Naive thymus-derived CD4-positive, alpha-beta T cell (primary cell): ENCODE measurements around the gene EDN3. TPM values are rescaled to one million over a fixed set of nuclear protein-coding genes. Genes with fewer than 3 reads are reported as not detected.
A peak's percentile ranks its signal among the peaks of the same experiment; 100 is the strongest.
"Not testable (repeated sequence)": the region's sequence is repeated elsewhere in the genome, so short reads cannot be mapped to it uniquely, and the experiment has no call there.

Experiments used
- ATAC-seq: fragments of 150-1000 bp; cut with Tn5 transposase; 2 replicates; pipeline ENCODE4 v1.10.0; 2021; ENCODE audit warnings: mild to moderate bottlenecking, moderate library complexity
- CTCF ChIA-PET: fragments of 350-600 bp; sonication (Branson Sonifier 250); formaldehyde crosslinking; loops from one replicate; lab custom pipeline; 2021; ENCODE audit warnings: antibody characterized with exemption; lab: Charles Lee
- POLR2A ChIA-PET: fragments of 350-600 bp; sonication (Branson Sonifier 250); formaldehyde crosslinking; loops from one replicate; lab custom pipeline; 2021; ENCODE audit warnings: antibody characterized with exemption, inconsistent platforms; lab: Charles Lee
- DNase-seq, 9 donors: peaks; one replicate each; pipeline versions ENCODE4 v3.0.0 to v3.0.0-alpha.2; 2020 to 2022; ENCODE audit warnings: mixed read lengths in 1 of 9
- H3K27ac ChIP-seq: one replicate; pipeline ENCODE4 v1.7.0; 2013; ENCODE audit warnings: mild to moderate bottlenecking, low read depth, low read length, moderate library complexity
- H3K27me3 ChIP-seq, 2 donors: one replicate each; pipeline ENCODE4 v1.7.0; 2013; ENCODE audit warnings: low read length in 2 of 2, mild to moderate bottlenecking in 2 of 2, moderate library complexity in 2 of 2; ENCODE audit not compliant: control insufficient read depth in 2 of 2, insufficient read depth in 2 of 2
- H3K36me3 ChIP-seq, 3 experiments: 1 replicate in 2 of 3; 2 replicates in 1 of 3; pipeline ENCODE4 v1.7.0; 2013; ENCODE audit warnings: low read length in 3 of 3, mild to moderate bottlenecking in 3 of 3, moderate library complexity in 1 of 3; ENCODE audit not compliant: insufficient read depth in 3 of 3, control insufficient read depth in 2 of 3
- H3K4me1 ChIP-seq, 2 donors: one replicate each; pipeline ENCODE4 v1.7.0; 2013; ENCODE audit warnings: low read length in 2 of 2, mild to moderate bottlenecking in 2 of 2, moderate library complexity in 1 of 2; ENCODE audit not compliant: control insufficient read depth in 2 of 2, insufficient read depth in 2 of 2
- H3K4me3 ChIP-seq: 2 replicates; pipeline ENCODE4 v1.7.0; 2013; ENCODE audit warnings: mild to moderate bottlenecking, low read length
- H3K9me3 ChIP-seq, 3 experiments: 1 replicate in 2 of 3; 2 replicates in 1 of 3; pipeline ENCODE4 v1.7.0; 2013; ENCODE audit warnings: low read length in 3 of 3; ENCODE audit not compliant: control insufficient read depth in 2 of 3
- H3K27ac Mint-ChIP-seq, 9 donors: one replicate each; pipeline ENCODE4 v1.8.0; 2020 to 2022; ENCODE audit warnings: mixed read lengths in 9 of 9, mild to moderate bottlenecking in 8 of 9, moderate library complexity in 5 of 9, inconsistent platforms in 2 of 9
- H3K27me3 Mint-ChIP-seq, 5 donors: one replicate each; pipeline ENCODE4 v1.8.0; 2021 to 2022; ENCODE audit warnings: mixed read lengths in 5 of 5, mild to moderate bottlenecking in 1 of 5
- H3K36me3 Mint-ChIP-seq, 5 donors: one replicate each; pipeline ENCODE4 v1.8.0; 2020 to 2022; ENCODE audit warnings: mixed read lengths in 5 of 5, mild to moderate bottlenecking in 3 of 5, inconsistent platforms in 1 of 5
- H3K4me1 Mint-ChIP-seq, 7 donors: one replicate each; pipeline ENCODE4 v1.8.0; 2020 to 2022; ENCODE audit warnings: mixed read lengths in 7 of 7, mild to moderate bottlenecking in 3 of 7, inconsistent platforms in 1 of 7
- H3K4me3 Mint-ChIP-seq, 10 donors: one replicate each; pipeline ENCODE4 v1.8.0; 2020 to 2022; ENCODE audit warnings: mild to moderate bottlenecking in 10 of 10, mixed read lengths in 10 of 10, moderate library complexity in 6 of 10, inconsistent platforms in 2 of 10
- H3K9me3 Mint-ChIP-seq, 11 donors: one replicate each; pipeline ENCODE4 v1.8.0; 2020 to 2022; ENCODE audit warnings: mixed read lengths in 11 of 11, mild to moderate bottlenecking in 4 of 11, inconsistent platforms in 1 of 11, moderate library complexity in 1 of 11
- intact Hi-C, 2 donors: fragments of 100-400 bp; cut with micrococcal nuclease; formaldehyde crosslinking; loops; one replicate each; pipeline ENCODE4 v1.15.1; 2023
- polyA plus RNA-seq, 2 donors: library from polyadenylated mRNA; unstranded; fragments of 300-500 nt; fragmentation: Illumina TruSeq; gene quantifications; one replicate each; pipeline ENCODE4 v1.2.3, GENCODE V29; 2021
- total RNA-seq, 6 experiments: library from RNA in 5 of 6; stranded (reverse) in 5 of 6; gene quantifications; 1 replicate in 5 of 6; 2 replicates in 1 of 6; pipeline ENCODE4 v1.2.3 and lab custom pipeline; 2021 to 2026

EDN3 gene
- total and polyA plus RNA-seq, 7 experiments from 2014 or later, result 0.13 to 0.56 (median 0.40) TPM; not detected in 3

DNA sequence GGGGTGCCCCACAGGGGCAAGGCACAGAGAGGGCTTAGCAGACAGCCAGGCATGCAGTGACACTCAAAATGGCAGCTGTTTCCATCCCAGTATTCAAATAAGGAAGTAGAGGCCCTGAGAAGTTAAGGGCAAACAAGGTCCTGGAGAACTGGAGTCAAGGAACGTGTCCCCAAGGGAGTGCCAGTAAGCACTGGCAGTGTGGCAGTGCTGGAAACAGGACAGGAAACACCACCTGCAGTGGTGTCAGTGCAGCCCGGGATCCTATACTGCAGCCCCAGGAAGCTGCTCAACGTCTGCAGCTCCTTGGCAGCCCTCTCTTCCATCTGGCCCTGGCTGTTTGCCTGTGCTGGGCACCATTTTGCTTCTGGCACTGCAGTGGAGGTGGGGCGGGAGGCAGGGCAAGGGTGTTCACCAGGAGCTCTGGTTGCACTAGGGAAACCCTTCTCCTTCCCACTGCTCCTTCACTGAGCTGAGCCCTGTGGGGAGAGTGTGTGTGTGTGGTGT lies 56.3 kb downstream of the EDN3 start:
- Mint-ChIP-seq H3K27ac (peak overlapping the region in 1 of 9 donors; percentile 20), H3K9me3 (no peaks in the 10 kb centered on the region), H3K4me1 (peaks cover 0 to 10% (median 7%) of the 10 kb centered on the region in 7 donors), H3K36me3 (no peaks in the 10 kb centered on the region), H3K4me3 (no peak overlapping the region), H3K27me3 (peaks cover 0 to 5% (median 0%) of the 10 kb centered on the region in 5 donors)
- POLR2A ChIA-PET, result interaction anchor here (0.7 kb wide), 1 partner anchor 12 kb away, joined by 3 read pairs; no protein-coding TSS in a partner anchor
- H3K27me3 ChIP-seq, result no peaks in the 10 kb centered on the region
- DNase-seq (no peak), ATAC-seq (no peak)
- H3K4me3 ChIP-seq, result no peak overlapping the region
- CTCF ChIA-PET, result no interaction called here
- no peaks in the 10 kb centered on the region for H3K36me3 ChIP-seq
- H3K27ac ChIP-seq, result no peak overlapping the region
- no peaks in the 10 kb centered on the region for H3K4me1 ChIP-seq
- H3K9me3 ChIP-seq, result no peaks in the 10 kb centered on the region
- intact Hi-C loops, result no loop called here

DNA sequence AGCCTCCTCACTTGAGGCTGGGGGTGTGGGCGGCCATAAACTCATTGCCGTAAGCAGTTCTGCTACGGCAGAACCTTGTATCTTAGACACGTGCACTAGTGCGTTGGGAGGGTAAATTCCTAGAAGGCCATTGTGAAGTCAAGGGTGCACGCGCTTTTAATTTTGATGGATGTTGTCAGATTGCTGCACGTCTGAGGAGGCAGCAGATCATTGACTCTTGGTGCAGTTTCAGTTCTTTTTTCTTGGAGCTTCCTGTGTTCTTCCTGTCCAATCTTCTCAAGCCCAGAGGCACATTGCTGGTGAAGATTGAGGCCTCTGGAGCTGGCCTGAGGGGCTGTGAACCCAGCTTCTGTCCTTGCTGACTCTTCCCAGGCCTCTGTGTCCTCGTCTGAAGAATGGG lies 58.4 kb downstream of the EDN3 start:
- intact Hi-C loops, POLR2A ChIA-PET, H3K36me3 Mint-ChIP-seq: not testable (repeated sequence)

DNA sequence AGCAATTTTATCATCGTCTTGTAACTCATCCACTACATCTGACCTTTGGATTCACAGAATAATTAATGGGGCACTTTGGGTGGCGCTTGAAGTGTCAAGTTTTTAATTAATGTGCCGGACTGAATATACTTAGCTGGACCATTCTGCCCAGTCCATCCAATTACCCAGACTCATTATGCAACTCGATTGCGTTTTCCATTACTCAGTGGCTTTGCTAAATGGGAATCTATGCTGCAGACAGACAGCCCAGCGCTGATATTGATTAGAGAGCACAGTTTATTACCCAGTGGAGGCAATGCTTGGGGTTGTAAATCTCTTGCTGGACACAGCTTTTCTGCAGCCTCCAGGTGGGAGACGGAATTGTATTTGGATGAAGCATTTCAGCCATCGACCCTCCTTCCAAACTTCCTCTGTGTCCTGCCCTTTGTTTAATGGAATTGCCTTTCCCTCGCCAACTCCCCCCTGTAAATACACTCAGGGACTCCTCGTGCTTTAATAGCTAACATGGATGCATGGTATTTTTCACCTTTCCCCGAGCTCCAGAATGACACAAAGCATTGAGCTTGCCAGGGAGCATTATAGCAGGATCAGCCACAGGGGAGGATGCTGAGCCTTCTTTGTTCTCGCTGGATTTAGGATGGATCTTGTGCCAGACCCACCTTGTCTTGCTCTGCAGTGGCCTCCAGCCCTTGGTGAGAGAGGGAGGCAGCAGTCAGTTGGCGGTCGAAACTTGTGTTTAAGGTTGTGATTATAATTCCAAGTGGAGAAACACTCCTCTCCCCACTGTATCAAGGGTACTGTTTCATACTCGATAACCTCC lies 59.7 kb downstream of the EDN3 start:
- Histone ChIP-seq H3K36me3 (no peaks in the 10 kb centered on the region), H3K4me1 (no peaks in the 10 kb centered on the region), H3K27me3 (no peaks in the 10 kb centered on the region), H3K27ac (no peak overlapping the region), H3K4me3 (no peak overlapping the region), H3K9me3 (no peaks in the 10 kb centered on the region)
- H3K36me3 Mint-ChIP-seq, result no peaks in the 10 kb centered on the region
- peaks cover 0 to 8% (median 0%) of the 10 kb centered on the region in 5 donors for H3K27me3 Mint-ChIP-seq
- no peaks in the 10 kb centered on the region for H3K9me3 Mint-ChIP-seq
- peaks cover 0 to 2% (median 0%) of the 10 kb centered on the region in 7 donors for H3K4me1 Mint-ChIP-seq
- ChIA-PET POLR2A (interaction anchor here (0.7 kb wide), 1 partner anchor 83 kb away, joined by 3 read pairs; no protein-coding TSS in a partner anchor), CTCF (no interaction called here)
- intact Hi-C loops, result no loop called here
- no peak for DNase-seq
- no peak overlapping the region for H3K27ac Mint-ChIP-seq
- ATAC-seq, result no peak
- no peak overlapping the region for H3K4me3 Mint-ChIP-seq

More for the DNA sequence above, 58.4 kb downstream of the EDN3 start:
- H3K4me3 ChIP-seq, H3K4me1 Mint-ChIP-seq, H3K27ac ChIP-seq, H3K9me3 Mint-ChIP-seq, H3K36me3 ChIP-seq, H3K4me3 Mint-ChIP-seq, CTCF ChIA-PET, H3K27me3 Mint-ChIP-seq, ATAC-seq, DNase-seq, H3K4me1 ChIP-seq, H3K27me3 ChIP-seq, H3K27ac Mint-ChIP-seq, H3K9me3 ChIP-seq: not testable (repeated sequence)

DNA sequence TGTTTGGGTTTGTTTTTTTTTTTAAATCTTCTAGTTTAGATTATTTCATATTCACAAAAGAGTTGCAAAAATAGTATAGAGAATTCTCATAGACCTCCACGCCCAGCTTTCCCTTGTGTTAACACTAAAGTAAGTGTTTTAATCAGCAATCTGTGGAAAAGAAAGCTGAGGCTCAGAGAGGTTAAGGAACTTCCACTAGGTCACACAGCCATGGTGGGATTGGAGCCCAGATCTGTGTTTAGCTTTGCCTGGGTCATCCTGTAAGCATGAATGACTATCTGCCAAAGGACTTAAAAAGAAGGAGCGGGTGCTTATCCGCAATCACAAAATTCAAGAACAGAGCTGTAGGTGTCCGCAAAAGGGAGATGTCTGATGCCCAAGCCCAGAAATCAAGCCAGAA lies 60.5 kb downstream of the EDN3 start:
- Histone ChIP-seq H3K4me3 (no peak overlapping the region), H3K27ac (no peak overlapping the region), H3K9me3 (no peaks in the 10 kb centered on the region), H3K27me3 (no peaks in the 10 kb centered on the region), H3K4me1 (no peaks in the 10 kb centered on the region), H3K36me3 (no peaks in the 10 kb centered on the region)
- intact Hi-C loops, result no loop called here
- no peaks in the 10 kb centered on the region for H3K36me3 Mint-ChIP-seq
- no peak overlapping the region for H3K4me3 Mint-ChIP-seq
- no peak overlapping the region for H3K27ac Mint-ChIP-seq
- POLR2A ChIA-PET, result no interaction called here
- no peak for DNase-seq
- H3K9me3 Mint-ChIP-seq, result no peaks in the 10 kb centered on the region
- H3K4me1 Mint-ChIP-seq, result peaks cover 0 to under 1% (median 0%) of the 10 kb centered on the region in 7 donors
- H3K27me3 Mint-ChIP-seq, result peaks cover 0 to 8% (median 0%) of the 10 kb centered on the region in 5 donors
- CTCF ChIA-PET, result no interaction called here
- no peak for ATAC-seq

DNA sequence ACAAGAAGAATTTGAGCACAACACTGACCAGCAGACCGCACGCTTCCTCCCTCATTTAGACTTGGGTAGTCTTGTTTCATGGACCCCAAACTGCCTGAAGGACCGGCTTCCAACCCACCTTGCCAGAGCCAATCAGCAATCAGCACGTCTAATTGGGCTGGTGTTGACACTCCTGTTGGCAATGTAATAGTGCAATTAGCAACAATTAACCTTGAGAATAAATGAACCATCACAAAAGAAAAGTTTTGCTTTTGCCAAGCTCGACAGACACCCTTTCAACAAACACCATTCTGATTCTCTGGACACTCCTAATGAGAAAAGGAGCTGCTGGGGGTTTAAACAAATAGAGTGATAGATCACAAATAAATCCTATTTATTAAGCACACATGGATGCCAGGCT lies 61.0 kb downstream of the EDN3 start:
- Mint-ChIP-seq H3K27me3 (peaks cover 0 to 8% (median 0%) of the 10 kb centered on the region in 5 donors), H3K9me3 (no peaks in the 10 kb centered on the region), H3K36me3 (no peaks in the 10 kb centered on the region), H3K27ac (no peak overlapping the region), H3K4me3 (no peak overlapping the region), H3K4me1 (no peaks in the 10 kb centered on the region)
- H3K27ac ChIP-seq, result no peak overlapping the region
- DNase-seq (no peak), ATAC-seq (no peak)
- H3K9me3 ChIP-seq, result no peaks in the 10 kb centered on the region
- ChIA-PET CTCF (interaction anchor here (0.6 kb wide), 1 partner anchor 94 kb away, joined by 3 read pairs; no protein-coding TSS in a partner anchor), POLR2A (no interaction called here)
- no peak overlapping the region for H3K4me3 ChIP-seq
- H3K27me3 ChIP-seq, result no peaks in the 10 kb centered on the region
- intact Hi-C loops, result no loop called here
- no peaks in the 10 kb centered on the region for H3K36me3 ChIP-seq
- no peaks in the 10 kb centered on the region for H3K4me1 ChIP-seq

DNA sequence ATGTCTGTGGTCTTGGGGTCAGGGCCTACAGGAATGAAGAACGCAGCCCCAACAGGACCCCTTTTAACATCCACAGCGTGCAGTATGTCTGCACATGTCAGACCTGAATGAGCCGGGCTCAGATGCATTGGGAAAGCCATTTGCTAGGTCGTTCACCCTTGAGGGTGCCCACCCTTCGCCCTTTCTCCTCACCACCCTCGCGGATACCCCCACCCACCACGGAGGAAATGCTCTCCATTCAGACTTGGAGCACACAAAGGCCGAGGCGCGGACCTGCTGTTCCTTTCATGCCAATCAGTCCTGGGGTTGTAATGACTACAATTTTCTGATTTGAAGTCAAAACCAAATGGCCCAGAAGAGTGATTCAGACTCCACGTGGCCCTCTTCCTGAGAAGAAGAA lies 62.7 kb downstream of the EDN3 start:
- Mint-ChIP-seq H3K27ac (no peak overlapping the region), H3K27me3 (peaks cover 0 to 8% (median 0%) of the 10 kb centered on the region in 5 donors), H3K4me3 (no peak overlapping the region), H3K4me1 (no peaks in the 10 kb centered on the region), H3K36me3 (no peaks in the 10 kb centered on the region), H3K9me3 (no peaks in the 10 kb centered on the region)
- DNase-seq (no peak), ATAC-seq (no peak)
- Histone ChIP-seq H3K9me3 (no peaks in the 10 kb centered on the region), H3K27me3 (no peaks in the 10 kb centered on the region), H3K4me3 (no peak overlapping the region), H3K4me1 (no peaks in the 10 kb centered on the region), H3K36me3 (no peaks in the 10 kb centered on the region), H3K27ac (no peak overlapping the region)
- CTCF ChIA-PET, result no interaction called here
- intact Hi-C loops, result no loop called here
- POLR2A ChIA-PET, result no interaction called here
